NCI-H1092 (cell line): ENCODE results near the gene DLGAP1.
A peak's percentile ranks its signal among the peaks of the same experiment; 100 is the strongest.
"Not testable (repeated sequence)": the region's sequence is repeated elsewhere in the genome, so short reads cannot be mapped to it uniquely, and the experiment has no call there.

Experiments used
- DNase-seq: peaks from one replicate; lab custom pipeline; 2025; lab: John Stamatoyannopoulos, UW

Gene DLGAP1

DNA sequence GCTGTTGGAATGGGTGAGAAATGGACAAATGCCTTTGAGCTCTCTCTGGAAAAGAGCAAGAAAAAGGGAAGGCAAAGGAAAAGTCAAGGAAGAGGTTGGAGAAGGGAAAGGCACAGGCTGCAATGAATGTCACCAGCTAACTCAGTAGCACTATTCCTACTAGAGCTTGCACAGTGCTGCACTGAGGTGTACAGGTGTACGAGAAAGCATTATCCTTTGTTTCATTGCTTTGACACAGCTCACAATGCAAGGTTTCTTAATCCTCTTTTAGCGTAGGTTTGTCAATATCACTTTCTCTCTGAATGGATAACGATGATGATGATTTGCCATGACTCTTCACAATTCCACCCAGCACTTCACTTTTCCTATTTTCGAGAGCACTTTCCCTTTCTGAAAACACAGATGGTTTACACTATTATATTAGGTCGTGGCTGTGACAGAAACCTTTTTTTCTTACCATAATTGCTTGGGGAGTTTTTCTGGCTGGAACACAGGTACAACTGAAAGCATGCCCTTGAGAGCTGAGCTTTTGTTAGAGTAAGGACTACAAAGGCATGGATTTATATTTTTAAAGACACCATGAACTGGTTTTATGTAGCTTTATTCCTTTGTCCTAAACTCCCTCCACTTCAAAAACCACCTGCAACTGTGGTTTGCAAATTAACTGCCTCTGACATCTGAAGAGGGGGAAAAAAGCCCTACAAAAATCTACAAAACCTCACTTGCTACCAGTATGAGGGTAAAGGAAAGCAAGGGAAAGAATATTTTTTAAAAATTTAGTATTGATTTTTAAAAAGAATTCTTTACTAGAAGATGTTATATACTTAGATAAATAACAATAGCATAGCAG, 739.7 kb downstream of the DLGAP1 start:
- DNase-seq, result peak; percentile 51

DNA sequence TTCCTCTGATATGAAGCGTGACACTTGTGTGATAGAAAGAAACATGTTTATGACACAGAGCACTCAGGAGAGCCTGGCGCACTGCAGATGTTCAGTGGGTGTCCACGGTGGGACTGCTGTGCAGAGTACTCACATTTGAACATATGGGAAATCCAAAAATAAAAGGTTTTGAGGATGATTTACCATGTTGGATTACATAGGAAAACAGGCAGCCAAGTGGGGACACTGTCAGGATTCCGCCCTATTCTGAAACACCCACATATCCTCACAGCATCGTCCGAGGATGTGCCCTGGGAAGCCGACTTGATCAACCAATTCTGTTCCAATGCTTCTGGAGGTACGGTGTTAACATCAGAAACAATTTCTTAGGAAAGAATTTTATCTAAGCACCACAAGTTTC, 741.4 kb downstream of the DLGAP1 start:
- no peak for DNase-seq

DNA sequence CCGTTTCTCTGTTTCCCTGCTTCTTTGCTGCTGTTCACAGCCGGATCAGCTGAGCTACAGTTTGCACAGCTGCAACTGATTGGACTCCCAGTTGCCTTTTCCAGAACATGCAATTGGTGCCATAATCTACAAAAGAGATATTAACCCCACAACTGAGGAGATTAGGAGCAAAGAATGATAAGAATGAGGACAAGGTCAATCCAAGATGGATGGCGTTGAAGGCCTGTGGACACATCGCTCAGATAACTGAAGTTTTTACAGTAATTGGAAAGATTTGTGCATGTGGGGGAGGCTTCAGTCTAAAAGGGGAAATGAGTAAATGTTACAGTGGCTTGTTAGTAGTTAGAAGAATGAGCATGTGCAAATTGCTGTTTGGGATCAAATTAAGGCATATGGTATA, 741.9 kb downstream of the DLGAP1 start:
- no peak for DNase-seq

DNA sequence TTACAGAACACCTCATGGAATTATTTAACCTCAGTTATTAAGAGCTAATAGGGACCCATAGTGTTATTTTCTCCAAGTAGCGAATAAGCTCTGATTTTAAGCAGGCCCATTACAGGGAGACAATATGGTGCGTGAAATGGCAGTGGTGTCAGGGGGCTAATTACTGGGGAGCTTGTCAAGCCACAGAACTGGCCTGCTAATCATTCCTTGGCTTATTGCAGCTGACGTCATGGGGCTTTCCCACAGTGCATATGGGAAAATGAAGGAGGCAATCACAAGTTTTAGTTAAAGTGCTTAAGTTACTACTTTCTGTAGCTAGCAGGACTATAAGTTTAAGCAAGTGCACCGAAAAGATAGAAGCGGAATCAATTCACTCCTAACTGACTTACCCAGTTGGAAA, 742.6 kb downstream of the DLGAP1 start:
- DNase-seq, result no peak

DNA sequence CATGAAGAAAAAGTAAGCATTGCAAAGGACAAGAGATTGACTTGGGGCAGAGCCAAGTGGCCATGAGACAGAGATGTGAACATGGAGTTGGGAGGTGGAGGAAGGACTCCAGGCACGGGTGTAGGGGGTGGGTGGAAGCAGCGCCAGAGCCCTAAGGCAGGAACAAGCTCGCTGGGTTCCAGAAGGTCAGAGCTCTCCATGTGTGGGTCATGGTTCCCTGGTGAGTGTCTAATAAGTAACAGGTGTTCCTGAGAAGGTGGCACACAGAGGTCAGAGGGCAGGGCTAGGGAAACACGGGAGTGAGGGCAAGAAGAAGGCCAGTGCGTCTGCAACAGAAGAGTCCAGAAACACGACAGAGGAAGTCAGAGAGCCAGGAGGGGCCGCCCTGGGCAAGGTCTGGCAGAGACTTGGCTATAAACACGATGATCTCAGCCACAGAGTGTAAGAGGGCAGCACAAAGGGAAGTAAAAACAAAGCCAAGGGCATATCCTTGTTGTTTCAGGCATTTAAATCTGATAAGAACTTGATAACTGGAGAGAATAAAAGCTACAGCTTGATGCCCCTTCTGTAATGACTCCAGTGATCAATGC, 744.3 kb downstream of the DLGAP1 start:
- DNase-seq, result no peak

DNA sequence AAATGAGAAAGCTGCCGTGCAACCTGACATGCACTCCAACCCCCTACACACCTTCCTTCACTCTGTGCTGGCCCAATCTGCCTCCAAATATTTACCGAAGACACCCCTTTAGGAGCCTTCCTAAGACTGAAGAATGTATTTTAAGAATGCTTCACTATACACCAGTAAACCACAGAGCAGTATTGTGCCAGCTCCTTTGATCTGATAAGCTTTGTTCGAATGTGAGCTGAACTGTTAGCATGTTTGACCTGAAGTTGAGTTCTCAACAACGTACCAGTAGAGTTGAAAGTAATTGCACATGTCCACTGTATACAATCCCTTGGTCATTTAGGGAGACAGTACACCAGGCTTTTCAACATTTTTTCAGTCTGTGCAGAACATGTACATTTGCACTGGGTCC, 745.9 kb downstream of the DLGAP1 start:
- no peak for DNase-seq

DNA sequence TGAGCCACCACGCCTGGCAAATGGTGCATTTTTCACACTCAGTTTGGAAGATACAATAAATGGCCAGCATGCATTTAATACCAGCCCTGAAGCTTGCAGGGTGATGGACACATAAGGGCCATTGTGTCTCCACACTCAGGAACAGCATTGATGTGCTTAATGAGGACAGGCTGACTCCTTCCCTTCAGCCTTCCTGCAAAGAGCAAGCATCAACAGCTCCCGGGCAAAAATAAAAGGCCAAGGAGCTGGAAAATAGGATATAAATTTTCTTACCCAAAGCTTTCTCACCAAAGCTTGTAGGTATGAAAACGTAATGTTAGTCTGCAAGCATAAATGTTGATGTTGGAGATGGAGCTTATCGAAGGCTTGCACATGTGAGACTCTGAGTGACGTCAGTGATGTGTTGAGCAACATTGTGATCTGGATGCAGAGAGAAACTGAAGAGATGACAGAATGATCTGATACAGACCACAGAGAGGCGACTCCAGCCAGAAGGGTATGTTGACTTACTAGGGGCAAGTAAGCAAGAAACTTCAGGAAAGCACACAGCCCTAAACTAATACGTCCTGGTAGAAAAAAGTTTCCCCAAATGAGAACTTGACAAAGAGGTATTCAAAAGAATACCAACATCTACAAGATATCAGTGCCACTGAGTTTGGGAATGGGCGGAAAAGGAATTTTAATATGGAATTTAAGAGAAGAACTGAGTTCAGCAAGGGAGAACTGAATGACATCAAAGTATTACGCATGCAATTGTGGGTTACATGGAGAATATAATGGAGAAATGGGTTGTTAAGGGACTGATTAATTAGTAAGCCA, 748.6 kb downstream of the DLGAP1 start:
- DNase-seq, result no peak

DNA sequence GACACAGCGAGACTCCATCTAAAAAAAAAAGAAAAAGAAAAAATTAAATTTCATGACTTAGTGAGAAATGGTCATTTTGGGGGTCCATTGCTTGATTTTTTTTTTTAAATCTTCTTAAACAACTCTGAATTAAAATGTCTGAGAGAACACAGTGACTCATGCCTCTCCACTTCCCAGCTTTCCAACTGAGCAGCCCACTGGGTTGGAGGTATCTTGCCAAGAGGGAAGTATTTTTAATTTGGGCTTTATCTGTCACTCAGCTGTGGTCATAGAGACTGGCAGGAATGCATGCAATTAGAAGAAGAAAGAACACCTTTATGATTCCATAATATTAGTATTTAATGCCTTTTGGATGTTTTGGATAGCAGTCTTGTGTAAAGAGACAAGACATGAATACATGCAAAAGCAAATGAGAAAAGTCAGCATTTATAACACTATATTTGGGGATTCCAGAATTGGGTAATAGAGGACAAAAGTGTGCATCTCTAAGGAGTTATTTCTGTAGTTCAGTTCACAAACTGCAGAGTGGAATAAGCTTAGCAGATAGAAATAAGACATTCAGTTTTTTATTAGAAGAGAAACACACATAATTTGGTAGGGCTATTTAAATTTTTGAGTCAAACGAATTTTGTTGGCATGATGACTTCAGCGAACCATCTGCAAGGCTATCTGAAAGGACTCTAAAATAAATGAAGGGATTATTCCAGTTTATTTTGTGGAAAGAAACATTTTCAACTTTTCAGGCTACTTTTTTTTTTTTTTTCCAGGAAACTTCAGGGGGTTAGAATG, 750.4 kb downstream of the DLGAP1 start:
- DNase-seq, result no peak

DNA sequence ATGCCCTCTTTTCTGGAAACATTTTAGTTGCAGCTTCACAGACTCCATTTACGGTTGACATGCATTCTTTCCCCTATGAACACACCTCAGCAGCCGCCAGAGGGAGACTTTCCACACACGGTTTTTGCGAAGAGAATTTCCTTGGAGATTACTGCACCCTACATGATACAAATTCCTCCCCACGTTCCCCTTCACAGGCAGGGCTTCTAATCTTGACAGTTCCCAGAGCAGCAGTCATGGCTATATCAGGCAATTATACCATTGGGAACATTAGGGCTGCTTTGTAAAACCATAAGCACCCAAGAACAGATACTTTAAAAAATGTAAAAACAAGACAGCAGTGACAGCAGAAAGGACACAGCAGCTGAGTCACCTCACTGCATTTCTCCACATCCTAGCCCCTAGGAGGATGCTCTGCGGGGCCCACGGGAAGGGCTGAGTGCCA, 751.4 kb downstream of the DLGAP1 start:
- DNase-seq, result no peak

DNA sequence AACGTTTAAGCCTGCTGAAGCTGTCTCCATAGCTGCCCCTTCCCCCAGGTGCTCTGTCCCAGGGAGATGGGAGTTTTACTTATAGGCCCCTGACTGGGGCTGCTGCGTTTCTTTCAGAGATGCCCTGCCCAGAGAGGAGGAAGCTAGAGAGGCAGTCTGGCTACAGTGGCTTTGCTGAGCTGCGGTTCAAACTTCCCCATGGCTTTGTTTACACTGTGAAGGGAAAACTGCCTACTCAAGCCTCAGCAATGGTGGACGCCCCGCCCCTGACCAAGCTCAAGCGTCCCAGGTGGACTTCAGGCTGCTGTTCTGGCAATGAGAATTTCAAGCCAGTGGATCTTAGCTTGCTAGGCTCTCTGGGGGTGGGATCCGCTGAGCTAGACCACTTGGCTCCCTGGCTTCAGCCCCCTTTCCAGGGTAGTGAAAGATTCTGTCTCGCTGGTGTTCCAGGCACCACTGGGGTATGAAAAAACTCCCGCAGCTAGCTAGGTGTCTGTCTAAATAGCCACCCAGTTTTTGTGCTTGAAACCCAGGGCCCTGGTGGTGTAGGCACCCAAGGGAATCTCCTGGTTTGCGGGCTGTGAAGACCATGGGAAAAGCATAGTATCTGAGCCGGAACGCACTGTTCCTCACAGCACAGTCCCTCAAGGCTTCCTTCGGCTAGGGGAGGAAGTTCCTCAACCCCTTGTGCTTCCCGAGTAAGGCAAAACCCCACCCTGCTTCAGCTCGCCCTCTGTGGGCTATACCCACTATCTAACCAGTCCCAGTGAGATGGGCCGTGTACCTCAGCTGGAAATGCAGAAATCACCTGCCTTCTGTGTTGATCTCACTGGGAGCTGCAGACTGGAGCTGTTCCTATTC, 755.2 kb downstream of the DLGAP1 start:
- not testable (repeated sequence) for DNase-seq

DNA sequence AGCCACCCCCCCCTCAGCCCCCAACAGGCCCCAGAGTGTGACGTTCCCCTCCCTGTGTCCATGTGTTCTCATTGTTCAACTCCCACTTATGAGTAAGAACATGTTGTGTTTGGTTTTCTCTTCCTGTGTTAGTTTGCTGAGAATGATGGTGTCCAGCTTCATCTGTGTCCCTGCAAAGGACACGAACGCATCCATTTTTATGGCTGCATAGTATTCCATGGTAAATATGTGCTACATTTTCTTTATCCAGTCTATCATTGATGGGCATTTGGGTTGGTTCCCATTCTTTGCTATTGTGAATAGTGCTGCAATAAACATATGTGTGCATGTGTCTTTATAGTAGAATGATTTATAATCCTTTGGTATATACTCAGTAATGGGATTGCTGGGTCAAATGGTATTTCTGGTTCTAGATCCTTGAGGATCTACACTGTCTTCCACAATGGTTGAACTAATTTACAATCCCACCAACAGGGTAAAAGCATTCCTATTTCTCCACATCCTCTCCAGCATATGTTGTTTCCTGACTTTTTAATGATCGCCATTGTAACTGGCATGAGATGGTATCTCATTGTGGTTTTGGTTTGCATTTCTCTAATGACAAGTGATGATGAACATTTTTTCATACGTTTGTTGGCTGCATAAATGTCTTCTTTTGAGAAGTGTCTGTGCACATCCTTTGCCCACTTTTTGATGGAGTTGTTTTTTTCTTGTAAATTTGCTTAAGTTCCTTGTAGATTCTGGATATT, 760.9 kb downstream of the DLGAP1 start:
- not testable (repeated sequence) for DNase-seq

DNA sequence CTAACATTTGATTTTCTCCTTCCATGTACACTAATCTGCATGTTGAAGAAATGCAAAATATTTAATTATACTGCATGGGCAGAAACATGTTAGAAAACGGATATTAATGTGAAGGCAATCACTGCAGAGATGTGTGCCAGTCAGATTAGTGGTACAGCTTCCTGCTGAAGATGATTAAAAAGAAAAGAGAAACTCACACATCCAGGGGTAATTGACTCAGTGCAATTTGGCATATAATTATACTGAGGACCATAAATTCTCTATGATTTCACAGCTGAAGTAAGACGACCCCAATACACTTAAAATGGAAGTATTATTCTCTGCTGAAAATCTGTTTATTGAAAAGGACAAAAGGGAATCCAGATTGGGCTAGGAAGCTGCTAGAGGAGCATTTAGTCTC, 761.7 kb downstream of the DLGAP1 start:
- DNase-seq, result no peak

DNA sequence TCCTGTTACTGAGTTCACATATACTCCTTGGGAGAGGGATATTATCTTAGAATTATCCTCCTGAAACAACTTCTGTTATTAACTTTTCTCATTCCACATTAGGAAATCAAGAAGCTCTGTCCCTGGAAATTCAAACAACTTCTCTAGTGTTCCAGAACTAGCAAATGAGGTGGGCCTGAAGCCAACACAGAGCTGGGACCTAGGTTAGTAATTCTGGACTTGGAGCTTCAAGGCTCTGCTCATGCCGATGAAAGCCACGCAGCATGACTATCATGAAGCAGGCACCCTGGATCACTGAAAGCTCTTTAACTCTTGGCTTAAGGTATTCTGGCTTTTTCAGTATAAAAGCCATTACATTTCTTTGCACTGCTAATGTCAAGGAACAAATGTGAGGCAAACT, 762.4 kb downstream of the DLGAP1 start:
- DNase-seq, result no peak

DNA sequence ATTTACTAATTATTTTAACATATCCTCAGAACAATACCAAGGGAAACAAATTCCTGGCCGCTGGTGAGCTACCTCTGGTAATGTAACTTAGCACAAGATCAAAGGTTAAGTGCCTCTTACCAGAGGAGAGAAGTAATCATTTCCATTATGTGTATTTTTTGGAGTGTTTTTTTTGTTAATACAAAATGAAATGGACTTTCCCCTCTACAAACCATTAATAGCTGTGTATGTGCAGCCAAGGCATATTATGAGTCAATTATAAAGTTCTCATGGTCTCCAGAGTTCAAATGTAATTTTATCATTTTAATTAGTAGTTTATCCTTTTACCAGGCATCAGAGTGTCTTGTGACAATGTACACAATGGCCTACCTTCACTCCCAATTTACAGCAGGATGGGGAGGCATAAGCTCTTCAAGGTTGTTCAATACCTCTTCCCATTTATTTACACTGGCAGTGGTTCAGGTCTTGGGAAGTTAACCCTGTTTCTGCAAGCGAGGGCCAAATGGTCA, 762.9 kb downstream of the DLGAP1 start:
- peak; percentile 48 for DNase-seq

DNA sequence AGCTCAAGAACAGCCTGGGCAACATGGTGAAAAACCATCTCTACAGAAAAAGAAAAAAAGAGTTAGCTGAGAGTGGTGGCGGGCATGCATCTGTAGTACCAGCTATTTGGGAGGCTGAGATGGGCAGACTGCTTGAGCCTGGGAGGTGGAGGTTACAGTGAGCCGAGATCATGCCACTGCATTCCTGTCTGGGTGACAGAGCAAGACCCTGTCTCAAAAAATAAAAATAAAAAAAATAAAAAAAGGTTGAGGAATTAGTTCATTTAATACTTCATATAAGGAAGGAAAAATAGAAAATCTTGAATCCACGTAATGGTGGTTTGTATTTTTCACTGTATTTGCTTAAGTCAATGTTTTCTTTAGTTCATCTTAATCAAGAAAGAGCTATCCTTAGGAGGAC, 763.4 kb downstream of the DLGAP1 start:
- DNase-seq, result no peak

DNA sequence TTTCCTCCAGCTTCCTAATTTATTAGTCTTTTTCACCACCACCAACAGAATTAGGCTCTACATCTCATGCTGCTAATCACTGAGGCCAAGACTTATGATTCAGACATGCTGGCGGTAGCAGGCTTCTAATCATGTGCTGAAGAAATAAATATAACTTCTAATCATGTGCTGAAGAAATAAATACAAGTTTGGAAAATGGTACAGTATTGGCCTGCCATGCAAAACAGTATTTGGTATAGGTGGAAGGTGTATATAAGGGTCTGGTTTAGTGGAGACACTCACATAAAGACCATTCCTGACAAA, 764.4 kb downstream of the DLGAP1 start:
- DNase-seq, result no peak

DNA sequence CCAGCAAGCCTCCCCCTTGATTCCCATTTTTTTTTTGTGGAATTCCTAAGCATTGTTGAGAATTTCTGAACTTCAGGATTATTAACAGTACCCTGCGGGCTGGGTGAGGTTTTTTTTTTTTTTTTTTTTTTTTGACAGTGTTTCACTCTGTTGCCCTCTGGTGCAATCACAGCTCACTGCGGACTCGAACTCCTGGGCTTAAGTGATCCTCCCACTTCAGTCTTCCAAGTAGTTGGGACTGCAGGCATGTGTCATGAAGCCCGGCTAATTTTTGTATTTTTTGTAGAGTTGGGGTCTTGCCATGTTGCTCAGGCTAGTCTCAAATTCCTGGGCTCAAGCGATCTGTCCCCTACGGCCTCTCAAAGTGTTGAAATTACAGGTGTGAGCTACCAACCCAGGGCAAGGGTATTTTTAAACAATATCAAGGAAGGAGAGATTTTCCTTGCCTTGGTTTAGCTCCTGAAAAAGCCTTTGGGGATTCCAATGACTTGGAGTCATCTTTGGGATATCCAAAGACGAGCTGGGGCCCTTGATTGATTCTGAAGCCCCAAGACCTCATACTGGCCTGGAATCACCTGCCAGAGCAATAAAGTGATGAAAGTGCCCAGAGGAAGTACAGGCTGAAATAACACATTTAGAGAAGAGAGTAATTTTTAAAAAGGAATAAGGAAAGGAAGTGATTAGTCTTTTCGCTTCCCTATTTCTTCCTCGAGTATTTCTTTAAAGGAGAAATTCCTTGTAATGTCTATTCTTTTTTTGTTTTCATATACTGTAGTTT, 764.9 kb downstream of the DLGAP1 start:
- DNase-seq, result no peak

DNA sequence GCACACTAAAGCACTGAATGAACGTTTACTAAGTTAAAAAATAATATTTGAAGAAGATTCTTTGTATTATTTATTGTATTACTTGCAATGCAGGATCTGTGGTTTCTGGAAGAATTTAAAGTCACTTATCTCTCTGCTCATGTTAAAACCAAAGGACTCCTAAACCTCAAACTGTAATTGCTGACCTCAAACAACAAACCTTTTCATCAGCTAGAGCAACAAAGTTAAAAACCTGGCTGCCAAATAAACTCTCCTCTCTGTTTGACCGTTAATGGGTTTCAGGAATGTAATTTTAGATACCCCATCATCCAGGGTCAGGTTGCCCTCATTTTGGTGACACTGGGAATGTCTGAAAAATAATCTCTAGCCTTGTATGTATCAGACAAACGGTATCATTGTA, 766.0 kb downstream of the DLGAP1 start:
- no peak for DNase-seq

DNA sequence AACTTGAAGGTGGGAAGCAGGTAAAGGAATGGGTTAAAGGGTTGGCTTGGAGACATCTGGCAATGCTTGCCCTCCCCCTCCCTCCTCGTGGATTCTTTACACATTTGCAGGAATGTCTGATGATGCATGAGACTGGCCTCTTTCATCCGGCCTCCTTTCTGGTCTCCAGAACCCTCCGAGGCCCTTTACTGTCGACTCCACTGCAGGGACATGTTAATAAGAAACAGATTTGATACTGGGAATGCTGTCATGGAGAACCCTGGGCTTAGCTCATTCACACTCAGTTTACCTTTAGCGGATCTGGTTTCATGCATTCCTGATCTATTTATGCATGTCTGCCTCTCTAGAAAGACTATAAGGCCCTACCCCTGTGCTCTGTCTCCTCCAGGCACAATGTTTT, 766.4 kb downstream of the DLGAP1 start:
- DNase-seq, result no peak

DNA sequence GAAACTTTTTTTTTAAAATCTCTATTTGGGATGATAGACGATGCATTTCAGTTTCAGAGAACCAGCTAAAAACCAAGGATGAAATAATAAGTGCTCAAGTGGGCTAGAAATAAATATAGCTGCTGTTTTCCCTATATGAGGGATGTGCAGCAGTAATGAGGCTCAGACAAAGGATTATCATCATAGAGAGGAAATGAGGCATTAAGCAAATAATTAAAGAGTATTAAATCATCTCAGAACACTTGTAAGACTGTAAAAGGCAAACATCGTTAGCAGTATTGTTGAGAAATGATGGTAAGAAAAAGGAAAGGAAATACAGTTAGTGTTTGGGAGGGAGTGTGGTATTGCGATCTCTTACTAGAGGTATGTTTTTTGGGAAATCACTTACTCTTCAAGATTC, 771.6 kb downstream of the DLGAP1 start:
- no peak for DNase-seq
